B cell (primary cell): Measurements from ENCODE around the gene DNAH11.

Experiments used
- EZH2 ChIP-seq: IDR thresholded peaks from 2 replicates; pipeline ENCODE4 v1.6.1; 2012; ENCODE audit warnings: borderline replicate concordance, low read depth, mild to moderate bottlenecking, moderate library complexity, low read length; ENCODE audit not compliant: insufficient read depth, poor library complexity, severe bottlenecking
- TF ChIP-seq, protein P1 (sequence below): fragments of 200-600 bp; IDR thresholded peaks from one replicate; pipeline ENCODE4 v1.8.0; 2022; ENCODE audit warnings: antibody characterized with exemption, mild to moderate bottlenecking

- TF ChIP-seq, protein P1, sequence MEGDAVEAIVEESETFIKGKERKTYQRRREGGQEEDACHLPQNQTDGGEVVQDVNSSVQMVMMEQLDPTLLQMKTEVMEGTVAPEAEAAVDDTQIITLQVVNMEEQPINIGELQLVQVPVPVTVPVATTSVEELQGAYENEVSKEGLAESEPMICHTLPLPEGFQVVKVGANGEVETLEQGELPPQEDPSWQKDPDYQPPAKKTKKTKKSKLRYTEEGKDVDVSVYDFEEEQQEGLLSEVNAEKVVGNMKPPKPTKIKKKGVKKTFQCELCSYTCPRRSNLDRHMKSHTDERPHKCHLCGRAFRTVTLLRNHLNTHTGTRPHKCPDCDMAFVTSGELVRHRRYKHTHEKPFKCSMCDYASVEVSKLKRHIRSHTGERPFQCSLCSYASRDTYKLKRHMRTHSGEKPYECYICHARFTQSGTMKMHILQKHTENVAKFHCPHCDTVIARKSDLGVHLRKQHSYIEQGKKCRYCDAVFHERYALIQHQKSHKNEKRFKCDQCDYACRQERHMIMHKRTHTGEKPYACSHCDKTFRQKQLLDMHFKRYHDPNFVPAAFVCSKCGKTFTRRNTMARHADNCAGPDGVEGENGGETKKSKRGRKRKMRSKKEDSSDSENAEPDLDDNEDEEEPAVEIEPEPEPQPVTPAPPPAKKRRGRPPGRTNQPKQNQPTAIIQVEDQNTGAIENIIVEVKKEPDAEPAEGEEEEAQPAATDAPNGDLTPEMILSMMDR, result no peak
- no peak for TF ChIP-seq EZH2
Measured at GRCh38 chr7:21923658-21924057, 380.8 kb downstream of the DNAH11 start.
